ENCODE results near the gene FNDC7. TPM values are rescaled to one million over a fixed set of nuclear protein-coding genes. Genes with fewer than 3 reads are reported as not detected.

FNDC7 gene
- total and polyA plus RNA-seq, 2 donors (not counting 3 experiments of a cell fraction or from before 2014, with no cell fraction given): not detected

- BruUV-seq (replicated peaks): no TSS peak
- no peak for FAIRE-seq
- dilution Hi-C loops (cut with MboI; ENCODE audit: extremely low pct_ligation_motif_present, low sequenced_read_pairs): no loop called here
These were observed 41.6 kb upstream of the FNDC7 start for GRCh38 chr1:108671143-108671542.

DNA sequence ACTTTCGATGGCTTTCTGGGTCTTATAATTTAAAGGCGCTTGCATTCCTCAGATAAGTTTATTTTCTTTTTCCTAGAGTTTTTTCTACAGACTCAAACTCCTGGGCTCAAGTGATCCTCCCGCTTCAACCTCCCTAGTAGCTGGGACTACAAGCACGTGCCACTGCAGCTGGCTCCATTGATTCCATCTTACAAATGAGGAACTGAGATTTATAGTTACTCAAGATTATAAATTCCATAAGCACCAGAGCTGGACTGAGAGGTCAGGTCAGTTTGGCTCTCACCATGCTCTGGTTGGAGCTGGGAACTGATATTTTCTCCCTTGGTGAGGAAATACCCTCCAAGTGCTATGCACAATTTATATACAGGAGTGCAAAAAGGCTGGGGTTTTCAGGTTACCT lies 34.0 kb upstream of the FNDC7 start:
- Histone ChIP-seq H2AFZ (ENCODE audit: low read depth, low read length) (no peak overlapping the region), H3K9me3 (replicated peaks; ENCODE audit: control insufficient read depth, insufficient read depth, low read length) (no peaks in the 10 kb centered on the region), H3K4me2 (ENCODE audit: insufficient read depth, low read length) (no peak overlapping the region), H3K4me1 (ENCODE audit: control insufficient read depth, extremely low read depth, insufficient read depth, low read length) (peaks cover 8% of the 10 kb centered on the region), H3K9ac (replicated peaks; ENCODE audit: extremely low read depth, insufficient read depth, low read length) (no peak overlapping the region), H3K4me3 (replicated peaks in 1 of 3; ENCODE audit: insufficient read depth in 1 of 3, low read depth in 1 of 3, low read length in 3 of 3) (no peak overlapping the region), H4K20me1 (replicated peaks; ENCODE audit: control insufficient read depth, extremely low read depth, insufficient read depth, low read length) (no peaks in the 10 kb centered on the region), H3K27me3 (ENCODE audit: control insufficient read depth in 2 of 2, insufficient read depth in 2 of 2, low read length in 2 of 2) (peaks cover 0 to 2% of the 10 kb centered on the region in 2 experiments), H3K9me1 (replicated peaks; ENCODE audit: control insufficient read depth, extremely low read depth, insufficient read depth, low read length) (no peaks in the 10 kb centered on the region), H3K79me2 (ENCODE audit: control insufficient read depth, insufficient read depth, low read length) (no peaks in the 10 kb centered on the region), H3K27ac (ENCODE audit: insufficient read depth, low read depth, low read length) (no peak overlapping the region), H3K36me3 (ENCODE audit: control insufficient read depth in 2 of 2, extremely low read depth in 1 of 2, insufficient read depth in 2 of 2, low read length in 2 of 2) (no peaks in the 10 kb centered on the region)
- BruUV-seq (replicated peaks): no TSS peak
- FAIRE-seq (no peak), DNase-seq (ENCODE audit: low read depth, low spot score) (no peak)
- dilution Hi-C loops (cut with MboI; ENCODE audit: extremely low pct_ligation_motif_present, low sequenced_read_pairs) (no loop called here), intact Hi-C loops (cut with micrococcal nuclease) (no loop called here)
- TF ChIP-seq FOS (IDR thresholded peaks at IDR 0.05; ENCODE audit: borderline replicate concordance, insufficient read depth, low read length) (no peak), GATA2 (IDR thresholded peaks at IDR 0.05; ENCODE audit: insufficient read depth, insufficient read length, low read depth, low read length) (no peak), JUN (IDR thresholded peaks at IDR 0.05; ENCODE audit: borderline replicate concordance, insufficient read depth, insufficient read length, low read depth) (no peak), EZH2 (IDR thresholded peaks at IDR 0.05; ENCODE audit: borderline replicate concordance, low read depth, low read length, severe bottlenecking) (no peak), POLR2AphosphoS5 (IDR thresholded peaks at IDR 0.05; ENCODE audit: insufficient read depth, low read depth, low read length) (no peak), POLR2A (IDR thresholded peaks at IDR 0.05; ENCODE audit: low read depth, low read length) (no peak), MYC (IDR thresholded peaks at IDR 0.05; ENCODE audit: low read depth, low read length) (no peak), MAX (IDR thresholded peaks at IDR 0.05; ENCODE audit: insufficient read depth, insufficient read length) (no peak)
- TF ChIP-seq, protein P1, sequence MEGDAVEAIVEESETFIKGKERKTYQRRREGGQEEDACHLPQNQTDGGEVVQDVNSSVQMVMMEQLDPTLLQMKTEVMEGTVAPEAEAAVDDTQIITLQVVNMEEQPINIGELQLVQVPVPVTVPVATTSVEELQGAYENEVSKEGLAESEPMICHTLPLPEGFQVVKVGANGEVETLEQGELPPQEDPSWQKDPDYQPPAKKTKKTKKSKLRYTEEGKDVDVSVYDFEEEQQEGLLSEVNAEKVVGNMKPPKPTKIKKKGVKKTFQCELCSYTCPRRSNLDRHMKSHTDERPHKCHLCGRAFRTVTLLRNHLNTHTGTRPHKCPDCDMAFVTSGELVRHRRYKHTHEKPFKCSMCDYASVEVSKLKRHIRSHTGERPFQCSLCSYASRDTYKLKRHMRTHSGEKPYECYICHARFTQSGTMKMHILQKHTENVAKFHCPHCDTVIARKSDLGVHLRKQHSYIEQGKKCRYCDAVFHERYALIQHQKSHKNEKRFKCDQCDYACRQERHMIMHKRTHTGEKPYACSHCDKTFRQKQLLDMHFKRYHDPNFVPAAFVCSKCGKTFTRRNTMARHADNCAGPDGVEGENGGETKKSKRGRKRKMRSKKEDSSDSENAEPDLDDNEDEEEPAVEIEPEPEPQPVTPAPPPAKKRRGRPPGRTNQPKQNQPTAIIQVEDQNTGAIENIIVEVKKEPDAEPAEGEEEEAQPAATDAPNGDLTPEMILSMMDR (IDR thresholded peaks at IDR 0.05; ENCODE audit: extremely low read depth in 1 of 2, insufficient read depth in 1 of 2, low read depth in 1 of 2, low read length in 2 of 2): no peak
- CTCF ChIA-PET: no interaction called here
- POLR2A ChIA-PET: interaction anchor here (0.9 kb wide), 1 partner anchor 14 kb away, joined by 3 read pairs; the partner anchor contains the start of gene PRPF38B

More at GRCh38 chr1:108671143-108671542, 41.6 kb upstream of the FNDC7 start:
- POLR2A ChIA-PET: no interaction called here
- Histone ChIP-seq H4K20me1 (replicated peaks; ENCODE audit: control insufficient read depth, extremely low read depth, insufficient read depth, low read length) (no peaks in the 10 kb centered on the region), H3K9ac (replicated peaks; ENCODE audit: extremely low read depth, insufficient read depth, low read length) (no peak overlapping the region), H3K27me3 (ENCODE audit: control insufficient read depth in 2 of 2, insufficient read depth in 2 of 2, low read length in 2 of 2) (peaks cover 0 to 3% of the 10 kb centered on the region in 2 experiments), H3K9me1 (replicated peaks; ENCODE audit: control insufficient read depth, extremely low read depth, insufficient read depth, low read length) (no peaks in the 10 kb centered on the region), H3K36me3 (ENCODE audit: control insufficient read depth in 2 of 2, extremely low read depth in 1 of 2, insufficient read depth in 2 of 2, low read length in 2 of 2) (no peaks in the 10 kb centered on the region), H3K4me1 (ENCODE audit: control insufficient read depth, extremely low read depth, insufficient read depth, low read length) (no peaks in the 10 kb centered on the region), H3K9me3 (replicated peaks; ENCODE audit: control insufficient read depth, insufficient read depth, low read length) (no peaks in the 10 kb centered on the region), H2AFZ (ENCODE audit: low read depth, low read length) (no peak overlapping the region), H3K4me3 (replicated peaks in 1 of 3; ENCODE audit: insufficient read depth in 1 of 3, low read depth in 1 of 3, low read length in 3 of 3) (no peak overlapping the region), H3K4me2 (ENCODE audit: insufficient read depth, low read length) (no peak overlapping the region), H3K79me2 (ENCODE audit: control insufficient read depth, insufficient read depth, low read length) (no peaks in the 10 kb centered on the region), H3K27ac (ENCODE audit: insufficient read depth, low read depth, low read length) (no peak overlapping the region)
- no peak for DNase-seq (ENCODE audit: low read depth, low spot score)
- no peak for TF ChIP-seq POLR2AphosphoS5 (IDR thresholded peaks at IDR 0.05; ENCODE audit: insufficient read depth, low read depth, low read length)
- no peak for TF ChIP-seq MYC (IDR thresholded peaks at IDR 0.05; ENCODE audit: low read depth, low read length)
- intact Hi-C loops (cut with micrococcal nuclease): no loop called here
- CTCF ChIA-PET: interaction anchor here (1.1 kb wide), 1 partner anchor 10 kb away, joined by 3 read pairs; the partner anchor contains the start of gene HENMT1
